Neural cell (in vitro differentiated cells): ENCODE results near the gene WDR5. TPM values are rescaled to one million over a fixed set of nuclear protein-coding genes. Genes with fewer than 3 reads are reported as not detected.

Experiments used
- H2AFZ ChIP-seq: fragments of 200-600, 300-800 bp; sonication (generic), shearing (Covaris generic); 2 replicates; pipeline ENCODE4 v1.6.0; 2014; ENCODE audit warnings: low read depth, mild to moderate bottlenecking, antibody characterized with exemption, low read length, moderate library complexity
- H3F3A ChIP-seq: fragments of 200-600 bp; shearing (Covaris generic); 2 replicates; pipeline ENCODE4 v1.6.1; 2016; ENCODE audit warnings: mild to moderate bottlenecking, moderate library complexity, mixed read lengths, antibody characterized with exemption, low read length; ENCODE audit not compliant: insufficient read depth, poor library complexity, severe bottlenecking
- H3K27ac ChIP-seq: fragments of 200-600, 300-800 bp; sonication (generic), shearing (Covaris generic); 2 replicates; pipeline ENCODE4 v1.5.1; 2014; ENCODE audit warnings: mild to moderate bottlenecking, low read length, moderate library complexity
- H3K27me3 ChIP-seq: fragments of 300-800, 200-600 bp; sonication (generic), shearing (Covaris generic); 2 replicates; pipeline ENCODE4 v1.6.0; 2014; ENCODE audit warnings: mild to moderate bottlenecking, low read depth, low read length, moderate library complexity; ENCODE audit not compliant: insufficient read depth
- H3K36me3 ChIP-seq: fragments of 300-800, 200-600 bp; sonication (generic), shearing (Covaris generic); 2 replicates; pipeline ENCODE4 v1.5.1; 2014; ENCODE audit warnings: mild to moderate bottlenecking, antibody characterized with exemption, low read length, moderate library complexity; ENCODE audit not compliant: insufficient read depth
- H3K4me2 ChIP-seq: fragments of 300-800, 200-600 bp; sonication (generic), shearing (Covaris generic); 2 replicates; pipeline ENCODE4 v1.6.0; 2014; ENCODE audit warnings: mild to moderate bottlenecking, low read length
- H3K4me3 ChIP-seq: fragments of 300-800, 200-600 bp; sonication (generic), shearing (Covaris generic); 2 replicates; pipeline ENCODE4 v1.5.1; 2014; ENCODE audit warnings: mild to moderate bottlenecking, low read length, moderate library complexity
- H3K79me2 ChIP-seq: fragments of 200-600 bp; shearing (Covaris generic); replicated peaks from 2 replicates; pipeline ENCODE4 v1.6.0; 2014; ENCODE audit warnings: mild to moderate bottlenecking, low read length, moderate library complexity; ENCODE audit not compliant: insufficient read depth
- H3K9ac ChIP-seq: fragments of 300-800, 200-600 bp; sonication (generic), shearing (Covaris generic); 2 replicates; pipeline ENCODE4 v1.6.1; 2016; ENCODE audit warnings: mild to moderate bottlenecking, low read length, mixed read lengths
- H3K9me2 ChIP-seq: fragments of 200-600 bp; shearing (Covaris generic); 2 replicates; pipeline ENCODE4 v1.6.1; 2016; ENCODE audit warnings: mild to moderate bottlenecking, low read length, mixed read lengths; ENCODE audit not compliant: insufficient read depth
- H3K9me3 ChIP-seq: fragments of 200-600, 300-800 bp; sonication (generic), shearing (Covaris generic); 2 replicates; pipeline ENCODE4 v1.6.1; 2016; ENCODE audit warnings: mild to moderate bottlenecking, mixed run types, low read length, moderate library complexity, mixed read lengths
- H4K20me1 ChIP-seq: fragments of 200-600 bp; shearing (Covaris generic); 2 replicates; pipeline ENCODE4 v1.6.1; 2016; ENCODE audit warnings: mild to moderate bottlenecking, mixed run types; ENCODE audit not compliant: insufficient read depth
- CTCF ChIP-seq: fragments of 450-650 bp; IDR thresholded peaks from 2 replicates; pipeline ENCODE4 v1.5.1; 2014; ENCODE audit warnings: antibody characterized with exemption, mild to moderate bottlenecking, moderate library complexity; ENCODE audit not compliant: poor library complexity, severe bottlenecking
- EP300 ChIP-seq: fragments of 450-650 bp; conservative IDR thresholded peaks from 2 replicates; pipeline ENCODE4 v1.6.1; 2014; ENCODE audit warnings: antibody characterized with exemption, mild to moderate bottlenecking, moderate library complexity; ENCODE audit not compliant: poor library complexity, severe bottlenecking
- EZH2 ChIP-seq: fragments of 200-600, 300-800 bp; shearing (Covaris generic), sonication (generic); IDR thresholded peaks from 2 replicates; pipeline ENCODE4 v1.6.1; 2014; ENCODE audit warnings: antibody characterized with exemption, low read length, borderline replicate concordance, mild to moderate bottlenecking; ENCODE audit not compliant: insufficient read depth, poor library complexity, severe bottlenecking
- MXI1 ChIP-seq: fragments of 450-650 bp; conservative IDR thresholded peaks from 2 replicates; pipeline ENCODE4 v1.6.1; 2014; ENCODE audit warnings: antibody characterized with exemption, mild to moderate bottlenecking; ENCODE audit not compliant: poor library complexity, severe bottlenecking
- POLR2AphosphoS5 ChIP-seq: IDR thresholded peaks from 2 replicates; pipeline ENCODE4 v1.6.1; 2012
- RAD21 ChIP-seq: fragments of 450-650 bp; conservative IDR thresholded peaks from 2 replicates; pipeline ENCODE4 v1.6.1; 2014; ENCODE audit warnings: antibody characterized with exemption, mild to moderate bottlenecking, moderate library complexity
- REST ChIP-seq: IDR thresholded peaks from 2 replicates; pipeline ENCODE4 v1.6.1; 2012; ENCODE audit warnings: borderline replicate concordance
- SMC3 ChIP-seq: fragments of 450-650 bp; conservative IDR thresholded peaks from 2 replicates; pipeline ENCODE4 v1.6.1; 2014; ENCODE audit warnings: antibody characterized with exemption, mild to moderate bottlenecking, moderate library complexity; ENCODE audit not compliant: poor library complexity
- TAF1 ChIP-seq: IDR thresholded peaks from 2 replicates; pipeline ENCODE4 v1.6.1; 2012; ENCODE audit warnings: low read depth
- polyA plus RNA-seq: library from polyadenylated mRNA; depleted of rRNA; stranded (reverse); fragments of >200 nt; gene quantifications from 2 replicates; pipeline ENCODE4 v1.2.3, GENCODE V29; 2014

Gene WDR5
- polyA plus RNA-seq, 1 donor from 2014 or later: 40.2 TPM

- Histone ChIP-seq H3K4me2 (peak overlapping the region; percentile 65), H2AFZ (no peak overlapping the region), H3K79me2 (no peaks in the 10 kb centered on the region), H3K27ac (peak overlapping the region; percentile 92), H3K9me3 (no peaks in the 10 kb centered on the region), H3K36me3 (no peaks in the 10 kb centered on the region), H3K9me2 (no peaks in the 10 kb centered on the region), H4K20me1 (no peaks in the 10 kb centered on the region), H3K4me3 (peak overlapping the region; percentile 41), H3K27me3 (no peaks in the 10 kb centered on the region), H3K9ac (peak overlapping the region; percentile 57), H3F3A (no peaks in the 10 kb centered on the region)
- TF ChIP-seq EZH2 (no peak), POLR2AphosphoS5 (peak; percentile 25), RAD21 (no peak), REST (peak; percentile 19)
Measured at GRCh38 chr9:134205672-134206310, 69.9 kb downstream of the WDR5 start.

GRCh38 chr9:134206311-134207300 lies 70.7 kb downstream of the WDR5 start:
- Histone ChIP-seq H3K36me3 (no peaks in the 10 kb centered on the region), H3K27ac (peak overlapping the region; percentile 92), H3K79me2 (no peaks in the 10 kb centered on the region), H3K9ac (peak overlapping the region; percentile 57), H3K4me2 (no peak overlapping the region), H3F3A (no peaks in the 10 kb centered on the region), H2AFZ (no peak overlapping the region), H3K9me2 (no peaks in the 10 kb centered on the region), H3K27me3 (no peaks in the 10 kb centered on the region), H4K20me1 (no peaks in the 10 kb centered on the region), H3K4me3 (peak overlapping the region; percentile 41), H3K9me3 (no peaks in the 10 kb centered on the region)
- TF ChIP-seq RAD21: no peak

- H3K27ac ChIP-seq: no peak overlapping the region
- no peak overlapping the region for H3K4me3 ChIP-seq
- no peak overlapping the region for H2AFZ ChIP-seq
- TF ChIP-seq TAF1: no peak
- no peak for TF ChIP-seq RAD21
- TF ChIP-seq EP300: no peak
- no peak for TF ChIP-seq MXI1
- TF ChIP-seq CTCF: no peak
- no peak for TF ChIP-seq POLR2AphosphoS5
- no peak for TF ChIP-seq EZH2
- no peak for TF ChIP-seq SMC3
- no peak for TF ChIP-seq REST
- H3K36me3 ChIP-seq: no peaks in the 10 kb centered on the region
- H4K20me1 ChIP-seq: no peaks in the 10 kb centered on the region
- no peak overlapping the region for H3K4me2 ChIP-seq
- H3K79me2 ChIP-seq: no peaks in the 10 kb centered on the region
- no peaks in the 10 kb centered on the region for H3K27me3 ChIP-seq
- no peaks in the 10 kb centered on the region for H3K9me2 ChIP-seq
- H3K9me3 ChIP-seq: no peaks in the 10 kb centered on the region
- no peaks in the 10 kb centered on the region for H3F3A ChIP-seq
- no peak overlapping the region for H3K9ac ChIP-seq
Measured at GRCh38 chr9:134208310-134208841, 72.5 kb downstream of the WDR5 start.
